HepG2 (cell line): ENCODE measurements around the gene CLPX. TPM values are rescaled to one million over a fixed set of nuclear protein-coding genes. Genes with fewer than 3 reads are reported as not detected.

Experiments used
- ATAC-seq: fragments of 200-7000 bp; cut with Tn5 transposase; 3 replicates; pipeline ENCODE4 v1.9.1; 2020; ENCODE audit warnings: mild to moderate bottlenecking, moderate library complexity
- BruUV-seq: library from RNA; stranded (reverse); fragments of 400-500 nt; replicated peaks from 2 replicates; lab custom pipeline; 2021; lab: Mats Ljungman, UMichigan
- CTCF ChIA-PET: fragments of 300-600 bp; formaldehyde crosslinking; extraction: SDS; loops from one replicate; lab custom pipeline; 2021; ENCODE audit warnings: low total read pairs, inconsistent platforms, low intra/inter-chr PET ratio; lab: Yijun Ruan, JAX
- POLR2A ChIA-PET: fragments of 350-600 bp; sonication (Branson Sonifier 250); formaldehyde crosslinking; loops from one replicate; lab custom pipeline; 2020; ENCODE audit warnings: antibody characterized with exemption, inconsistent platforms; lab: Yijun Ruan, JAX
- DNase-seq: peaks from one replicate; pipeline ENCODE4 v3.0.0-alpha.2; 2015; ENCODE audit warnings: low spot score
- FAIRE-seq: peaks from 3 replicates; lab custom pipeline; 2011; peaks lifted over from hg19 to GRCh38; lab: Jason Lieb, UNC
- H2AFZ ChIP-seq: one replicate; pipeline ENCODE4 v1.6.1; 2011; ENCODE audit warnings: low read length, inconsistent platforms
- H3K27ac ChIP-seq: fragments of 300-600 bp; 3 replicates; pipeline ENCODE4 v1.8.0; 2011; ENCODE audit warnings: mixed run types, mild to moderate bottlenecking, mixed read lengths, low read length, inconsistent platforms; ENCODE audit not compliant: insufficient read depth; ENCODE audit errors: extremely low read length
- H3K27me3 ChIP-seq, 2 experiments: fragments of 200-600 bp in 1 of 2; 2 replicates in 1 of 2; 3 replicates in 1 of 2; pipeline versions ENCODE4 v1.6.0 to v1.8.0; 2011; ENCODE audit warnings: low read length in 2 of 2, mild to moderate bottlenecking in 2 of 2, moderate library complexity in 2 of 2, inconsistent platforms in 1 of 2; ENCODE audit not compliant: insufficient read depth in 2 of 2, control insufficient read depth in 1 of 2
- H3K36me3 ChIP-seq, 2 experiments: fragments of 200-600 bp in 1 of 2; replicated peaks in 1 of 2; 2 replicates in 1 of 2; 3 replicates in 1 of 2; pipeline versions ENCODE4 v1.5.1 to v1.8.0; 2011; ENCODE audit warnings: low read length in 2 of 2, inconsistent platforms in 1 of 2; ENCODE audit not compliant: insufficient read depth in 2 of 2, control insufficient read depth in 1 of 2
- H3K4me1 ChIP-seq: 2 replicates; pipeline ENCODE4 v1.5.1; 2012; ENCODE audit warnings: low read length, inconsistent platforms; ENCODE audit not compliant: insufficient read depth
- H3K4me2 ChIP-seq: 2 replicates; pipeline ENCODE4 v1.6.0; 2011; ENCODE audit warnings: low read depth, low read length, inconsistent platforms
- H3K4me3 ChIP-seq, 3 experiments: fragments of 200-600 bp in 1 of 3; sonication (generic), shearing (Covaris generic) in 1 of 3; replicated peaks in 1 of 3; 2 replicates each; pipeline ENCODE4 v1.5.1; 2011 to 2016; ENCODE audit warnings: low read length in 3 of 3, inconsistent platforms in 2 of 3, low read depth in 2 of 3, mild to moderate bottlenecking in 2 of 3, control low read depth in 1 of 3, mixed read lengths in 1 of 3; ENCODE audit not compliant: insufficient read depth in 1 of 3
- H3K79me2 ChIP-seq: one replicate; pipeline ENCODE4 v1.6.1; 2011; ENCODE audit warnings: low read length, inconsistent platforms; ENCODE audit not compliant: insufficient read depth
- H3K9ac ChIP-seq: 2 replicates; pipeline ENCODE4 v1.6.0; 2011; ENCODE audit warnings: mild to moderate bottlenecking, low read depth, low read length, inconsistent platforms; ENCODE audit not compliant: insufficient read depth
- H3K9me3 ChIP-seq: 2 replicates; pipeline ENCODE4 v1.5.1; 2012; ENCODE audit warnings: mild to moderate bottlenecking, low read length
- H4K20me1 ChIP-seq: 2 replicates; pipeline ENCODE4 v1.6.0; 2011; ENCODE audit warnings: inconsistent platforms, mild to moderate bottlenecking, low read length, moderate library complexity; ENCODE audit not compliant: insufficient read depth
- DMAP1 ChIP-seq: IDR thresholded peaks from 2 replicates; pipeline ENCODE4 v1.6.1; 2016
- KAT8 ChIP-seq: IDR thresholded peaks from 2 replicates; pipeline ENCODE4 v1.6.1; 2016; ENCODE audit warnings: missing genetic modification reagents, missing compliant biosample characterization
- MTA3 ChIP-seq: sonication (generic); formaldehyde crosslinking; IDR thresholded peaks from 2 replicates; pipeline ENCODE4 v1.4.0; 2020; ENCODE audit warnings: missing genetic modification reagents
- MYC ChIP-seq: sonication (generic); formaldehyde crosslinking; IDR thresholded peaks from 2 replicates; pipeline ENCODE4 v1.9.0; 2021; ENCODE audit warnings: missing genetic modification reagents, borderline replicate concordance
- NAIF1 ChIP-seq: sonication (generic); formaldehyde crosslinking; IDR thresholded peaks from 2 replicates; pipeline ENCODE4 v1.5.0; 2020; ENCODE audit warnings: mild to moderate bottlenecking, missing genetic modification reagents, borderline replicate concordance
- REL ChIP-seq: sonication (generic); formaldehyde crosslinking; conservative IDR thresholded peaks from 2 replicates; pipeline ENCODE4 v1.8.0; 2022; ENCODE audit warnings: mild to moderate bottlenecking, missing genetic modification reagents, moderate library complexity
- ZBTB8A ChIP-seq: sonication (generic); formaldehyde crosslinking; IDR thresholded peaks from 2 replicates; pipeline ENCODE4 v1.4.0; 2020; ENCODE audit warnings: mild to moderate bottlenecking, low read depth, missing genetic modification reagents, borderline replicate concordance
- ZNF496 ChIP-seq: sonication (generic); formaldehyde crosslinking; IDR thresholded peaks from 2 replicates; pipeline ENCODE4 v1.8.1; 2023; ENCODE audit warnings: mild to moderate bottlenecking, moderate library complexity, missing genetic modification reagents; ENCODE audit not compliant: insufficient replicate concordance
- ZNF552 ChIP-seq: sonication (generic); formaldehyde crosslinking; IDR thresholded peaks from 2 replicates; pipeline ENCODE4 v1.9.0; 2022; ENCODE audit warnings: missing genetic modification reagents, mild to moderate bottlenecking, borderline replicate concordance
- ZNF746 ChIP-seq: sonication (generic); formaldehyde crosslinking; IDR thresholded peaks from 2 replicates; pipeline ENCODE4 v1.8.0; 2022; ENCODE audit warnings: mild to moderate bottlenecking, missing genetic modification reagents
- ZSCAN12 ChIP-seq: sonication (generic); formaldehyde crosslinking; IDR thresholded peaks from 2 replicates; pipeline ENCODE4 v1.9.0; 2021; ENCODE audit warnings: mild to moderate bottlenecking, missing genetic modification reagents
- WGBS: methylation state at CpG from one replicate; pipeline ENCODE4 v1.1.6; 2017; ENCODE audit warnings: low lambda C conversion rate; 5-methylcytosine and 5-hydroxymethylcytosine counted together
- in situ Hi-C: cut with HindIII; loops from 2 replicates; pipeline ENCODE4 v1.10.0; 2017; ENCODE audit warnings: low pct_unique_long_range_greater_than_20kb; ENCODE audit not compliant: extremely low pct_ligation_motif_present
- intact Hi-C: fragments of 100-400 bp; cut with micrococcal nuclease; formaldehyde crosslinking; loops from one replicate; pipeline ENCODE4 v1.10.0; 2022; ENCODE audit not compliant: unreplicated experiment
- polyA plus RNA-seq, 8 experiments: library from polyadenylated mRNA; depleted of rRNA in 3 of 8; stranded (reverse) in 7 of 8; unstranded in 1 of 8; fragments of >200 nt; fragmentation: Illumina TruSeq in 4 of 8; extraction: Trizol in 4 of 8; gene quantifications; 2 replicates each; pipeline versions ENCODE4 v1.2.1 to v1.2.3, GENCODE V29; 2011 to 2016; ENCODE audit warnings: low read depth in 4 of 8, missing spikeins in 1 of 8, mixed read lengths in 1 of 8; ENCODE audit not compliant: insufficient read depth in 1 of 8
- total RNA-seq, 5 experiments: library from RNA; depleted of rRNA; stranded (reverse); fragments of >200 nt; fragmentation: Illumina TruSeq; extraction: Trizol; gene quantifications; 2 replicates each; pipeline ENCODE4 v1.2.3, GENCODE V29; 2016; ENCODE audit warnings: low read depth in 1 of 5
- TF ChIP-seq, protein P1 (sequence below): sonication (generic); formaldehyde crosslinking; IDR thresholded peaks from 2 replicates; pipeline ENCODE4 v1.4.0; 2020; ENCODE audit warnings: missing genetic modification reagents, low read depth, mild to moderate bottlenecking, borderline replicate concordance
- TF ChIP-seq, protein P2 (sequence below): sonication (generic); formaldehyde crosslinking; IDR thresholded peaks from 2 replicates; pipeline ENCODE4 v1.4.0; 2020; ENCODE audit warnings: mild to moderate bottlenecking, low read depth, missing genetic modification reagents
- TF ChIP-seq, protein P3 (sequence below): conservative IDR thresholded peaks from 2 replicates; pipeline ENCODE4 v1.6.1; 2018; ENCODE audit warnings: missing genetic modification reagents
- TF ChIP-seq, protein P4 (sequence below): sonication (generic); formaldehyde crosslinking; IDR thresholded peaks from 2 replicates; pipeline ENCODE4 v1.4.0; 2020; ENCODE audit warnings: missing genetic modification reagents

Gene CLPX
- total and polyA plus RNA-seq, 2 of the 13 experiments (the other 11 are each of a cell fraction or from before 2014, with no cell fraction given): 33.9 to 61.3 TPM

DNA sequence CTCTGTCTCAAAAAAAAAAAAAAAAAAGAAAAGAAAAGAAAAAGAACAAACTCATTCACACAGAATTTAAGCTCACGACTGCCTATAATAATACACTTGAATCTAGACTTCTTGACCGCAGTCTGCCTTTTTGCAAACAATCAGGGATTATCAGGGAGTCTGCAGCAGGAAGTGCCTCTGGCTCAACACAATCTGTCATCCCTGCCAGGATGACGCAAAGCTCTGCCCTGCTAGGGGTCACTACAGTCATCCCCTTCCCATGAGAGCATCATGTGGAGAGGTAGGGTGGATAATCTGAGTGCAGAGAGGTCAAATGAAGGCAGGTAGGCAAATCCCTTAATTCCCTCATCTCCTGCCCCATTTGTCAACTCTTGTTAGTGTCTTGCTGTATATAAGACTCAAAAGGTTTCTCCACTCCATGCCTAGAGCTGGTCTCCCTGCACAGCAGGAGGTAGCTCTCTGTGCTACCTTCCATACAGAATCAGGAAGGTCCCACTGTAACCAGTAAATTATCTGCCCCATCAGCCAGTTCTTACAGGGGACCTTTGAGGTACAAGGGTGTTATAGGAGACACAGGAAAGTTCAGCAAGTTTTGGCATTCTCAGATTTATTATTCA lies 74.4 kb downstream of the CLPX start (continued):
- TF ChIP-seq ZBTB8A (CRISPR knock-in tag): no peak
- no peak for TF ChIP-seq ZSCAN12 (CRISPR knock-in tag)
- TF ChIP-seq, all 625 proteins: peak for 0

DNA sequence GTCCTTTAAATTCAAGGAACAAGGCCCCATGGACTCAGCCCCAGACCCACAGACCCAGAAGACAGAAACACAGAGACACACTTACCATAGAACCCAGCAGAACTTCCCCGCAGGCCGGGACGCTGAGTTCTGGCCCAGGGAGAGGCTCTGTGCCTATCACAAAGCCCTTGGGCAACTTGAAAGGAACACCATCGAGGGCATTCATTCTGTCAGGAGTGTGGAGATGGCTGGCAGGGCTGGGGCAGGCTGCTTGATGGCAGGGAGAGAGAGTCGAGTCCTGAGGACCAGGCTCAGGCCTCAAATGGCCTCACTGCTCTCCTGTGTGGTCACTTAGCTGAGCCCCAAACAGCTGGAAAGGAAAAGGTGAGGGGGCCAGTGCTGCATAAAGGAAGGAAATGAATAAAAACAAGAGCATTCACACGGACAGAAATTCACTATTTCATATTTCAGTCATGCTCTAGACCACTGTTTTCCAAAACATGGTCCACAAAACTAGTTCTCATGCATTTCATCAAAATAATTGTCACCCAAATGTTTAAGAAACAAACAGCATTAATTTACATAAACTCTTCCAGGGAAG lies 79.0 kb downstream of the CLPX start:
- Histone ChIP-seq H3K27me3 (no peaks in the 10 kb centered on the region; a peak in 1 of 5 replicates), H4K20me1 (no peaks in the 10 kb centered on the region), H2AFZ (no peak overlapping the region), H3K4me2 (no peak overlapping the region), H3K27ac (no peak overlapping the region), H3K4me3 (no peak overlapping the region), H3K9ac (no peak overlapping the region), H3K79me2 (no peaks in the 10 kb centered on the region), H3K36me3 (0 out of 5 replicates have a peak, but pooled peaks cover 0 to 5% of the 10 kb centered on the region in 2 experiments), H3K4me1 (no peaks in the 10 kb centered on the region), H3K9me3 (no peaks in the 10 kb centered on the region)
- intact Hi-C loops: no loop called here
- no TSS peak for BruUV-seq
- ChIA-PET CTCF (no interaction called here), POLR2A (no interaction called here)
- FAIRE-seq: no peak
- ATAC-seq: no peak
- DNase-seq: no peak
- in situ Hi-C loops: no loop called here
- WGBS: 93% methylated on average over 6 of the region's 6 CpGs
- TF ChIP-seq, protein P1, sequence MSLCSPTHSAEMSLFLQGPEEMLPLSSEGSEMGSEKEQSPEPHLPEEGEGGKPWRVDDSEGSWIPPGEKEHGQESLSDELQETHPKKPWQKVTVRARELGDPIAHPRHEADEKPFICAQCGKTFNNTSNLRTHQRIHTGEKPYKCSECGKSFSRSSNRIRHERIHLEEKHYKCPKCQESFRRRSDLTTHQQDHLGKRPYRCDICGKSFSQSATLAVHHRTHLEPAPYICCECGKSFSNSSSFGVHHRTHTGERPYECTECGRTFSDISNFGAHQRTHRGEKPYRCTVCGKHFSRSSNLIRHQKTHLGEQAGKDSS: no peak
- TF ChIP-seq ZNF496 (CRISPR knock-in tag): no peak
- TF ChIP-seq, protein P2, sequence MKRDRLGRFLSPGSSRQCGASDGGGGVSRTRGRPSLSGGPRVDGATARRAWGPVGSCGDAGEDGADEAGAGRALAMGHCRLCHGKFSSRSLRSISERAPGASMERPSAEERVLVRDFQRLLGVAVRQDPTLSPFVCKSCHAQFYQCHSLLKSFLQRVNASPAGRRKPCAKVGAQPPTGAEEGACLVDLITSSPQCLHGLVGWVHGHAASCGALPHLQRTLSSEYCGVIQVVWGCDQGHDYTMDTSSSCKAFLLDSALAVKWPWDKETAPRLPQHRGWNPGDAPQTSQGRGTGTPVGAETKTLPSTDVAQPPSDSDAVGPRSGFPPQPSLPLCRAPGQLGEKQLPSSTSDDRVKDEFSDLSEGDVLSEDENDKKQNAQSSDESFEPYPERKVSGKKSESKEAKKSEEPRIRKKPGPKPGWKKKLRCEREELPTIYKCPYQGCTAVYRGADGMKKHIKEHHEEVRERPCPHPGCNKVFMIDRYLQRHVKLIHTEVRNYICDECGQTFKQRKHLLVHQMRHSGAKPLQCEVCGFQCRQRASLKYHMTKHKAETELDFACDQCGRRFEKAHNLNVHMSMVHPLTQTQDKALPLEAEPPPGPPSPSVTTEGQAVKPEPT (CRISPR knock-in tag): no peak
- TF ChIP-seq MYC: no peak
- no peak for TF ChIP-seq ZNF746
- TF ChIP-seq, protein P3, sequence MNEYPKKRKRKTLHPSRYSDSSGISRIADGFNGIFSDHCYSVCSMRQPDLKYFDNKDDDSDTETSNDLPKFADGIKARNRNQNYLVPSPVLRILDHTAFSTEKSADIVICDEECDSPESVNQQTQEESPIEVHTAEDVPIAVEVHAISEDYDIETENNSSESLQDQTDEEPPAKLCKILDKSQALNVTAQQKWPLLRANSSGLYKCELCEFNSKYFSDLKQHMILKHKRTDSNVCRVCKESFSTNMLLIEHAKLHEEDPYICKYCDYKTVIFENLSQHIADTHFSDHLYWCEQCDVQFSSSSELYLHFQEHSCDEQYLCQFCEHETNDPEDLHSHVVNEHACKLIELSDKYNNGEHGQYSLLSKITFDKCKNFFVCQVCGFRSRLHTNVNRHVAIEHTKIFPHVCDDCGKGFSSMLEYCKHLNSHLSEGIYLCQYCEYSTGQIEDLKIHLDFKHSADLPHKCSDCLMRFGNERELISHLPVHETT: no peak
- no peak for TF ChIP-seq KAT8 (CRISPR knock-in tag)
- no peak for TF ChIP-seq DMAP1
- TF ChIP-seq ZNF552 (CRISPR knock-in tag): no peak
- TF ChIP-seq, protein P4, sequence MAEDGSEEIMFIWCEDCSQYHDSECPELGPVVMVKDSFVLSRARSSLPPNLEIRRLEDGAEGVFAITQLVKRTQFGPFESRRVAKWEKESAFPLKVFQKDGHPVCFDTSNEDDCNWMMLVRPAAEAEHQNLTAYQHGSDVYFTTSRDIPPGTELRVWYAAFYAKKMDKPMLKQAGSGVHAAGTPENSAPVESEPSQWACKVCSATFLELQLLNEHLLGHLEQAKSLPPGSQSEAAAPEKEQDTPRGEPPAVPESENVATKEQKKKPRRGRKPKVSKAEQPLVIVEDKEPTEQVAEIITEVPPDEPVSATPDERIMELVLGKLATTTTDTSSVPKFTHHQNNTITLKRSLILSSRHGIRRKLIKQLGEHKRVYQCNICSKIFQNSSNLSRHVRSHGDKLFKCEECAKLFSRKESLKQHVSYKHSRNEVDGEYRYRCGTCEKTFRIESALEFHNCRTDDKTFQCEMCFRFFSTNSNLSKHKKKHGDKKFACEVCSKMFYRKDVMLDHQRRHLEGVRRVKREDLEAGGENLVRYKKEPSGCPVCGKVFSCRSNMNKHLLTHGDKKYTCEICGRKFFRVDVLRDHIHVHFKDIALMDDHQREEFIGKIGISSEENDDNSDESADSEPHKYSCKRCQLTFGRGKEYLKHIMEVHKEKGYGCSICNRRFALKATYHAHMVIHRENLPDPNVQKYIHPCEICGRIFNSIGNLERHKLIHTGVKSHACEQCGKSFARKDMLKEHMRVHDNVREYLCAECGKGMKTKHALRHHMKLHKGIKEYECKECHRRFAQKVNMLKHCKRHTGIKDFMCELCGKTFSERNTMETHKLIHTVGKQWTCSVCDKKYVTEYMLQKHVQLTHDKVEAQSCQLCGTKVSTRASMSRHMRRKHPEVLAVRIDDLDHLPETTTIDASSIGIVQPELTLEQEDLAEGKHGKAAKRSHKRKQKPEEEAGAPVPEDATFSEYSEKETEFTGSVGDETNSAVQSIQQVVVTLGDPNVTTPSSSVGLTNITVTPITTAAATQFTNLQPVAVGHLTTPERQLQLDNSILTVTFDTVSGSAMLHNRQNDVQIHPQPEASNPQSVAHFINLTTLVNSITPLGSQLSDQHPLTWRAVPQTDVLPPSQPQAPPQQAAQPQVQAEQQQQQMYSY (CRISPR knock-in tag): no peak
- no peak for TF ChIP-seq MTA3 (CRISPR knock-in tag)
- TF ChIP-seq REL: no peak
- TF ChIP-seq NAIF1: no peak
